ENCODE data around the gene CD81. TPM values are rescaled to one million over a fixed set of nuclear protein-coding genes. Genes with fewer than 3 reads are reported as not detected.

Gene CD81
- total RNA-seq, 1 experiment from 2014 or later = 237 TPM

GRCh38 chr11:2365571-2366210 lies 11.4 kb upstream of the CD81 start (continued):
- TF ChIP-seq, protein P1, sequence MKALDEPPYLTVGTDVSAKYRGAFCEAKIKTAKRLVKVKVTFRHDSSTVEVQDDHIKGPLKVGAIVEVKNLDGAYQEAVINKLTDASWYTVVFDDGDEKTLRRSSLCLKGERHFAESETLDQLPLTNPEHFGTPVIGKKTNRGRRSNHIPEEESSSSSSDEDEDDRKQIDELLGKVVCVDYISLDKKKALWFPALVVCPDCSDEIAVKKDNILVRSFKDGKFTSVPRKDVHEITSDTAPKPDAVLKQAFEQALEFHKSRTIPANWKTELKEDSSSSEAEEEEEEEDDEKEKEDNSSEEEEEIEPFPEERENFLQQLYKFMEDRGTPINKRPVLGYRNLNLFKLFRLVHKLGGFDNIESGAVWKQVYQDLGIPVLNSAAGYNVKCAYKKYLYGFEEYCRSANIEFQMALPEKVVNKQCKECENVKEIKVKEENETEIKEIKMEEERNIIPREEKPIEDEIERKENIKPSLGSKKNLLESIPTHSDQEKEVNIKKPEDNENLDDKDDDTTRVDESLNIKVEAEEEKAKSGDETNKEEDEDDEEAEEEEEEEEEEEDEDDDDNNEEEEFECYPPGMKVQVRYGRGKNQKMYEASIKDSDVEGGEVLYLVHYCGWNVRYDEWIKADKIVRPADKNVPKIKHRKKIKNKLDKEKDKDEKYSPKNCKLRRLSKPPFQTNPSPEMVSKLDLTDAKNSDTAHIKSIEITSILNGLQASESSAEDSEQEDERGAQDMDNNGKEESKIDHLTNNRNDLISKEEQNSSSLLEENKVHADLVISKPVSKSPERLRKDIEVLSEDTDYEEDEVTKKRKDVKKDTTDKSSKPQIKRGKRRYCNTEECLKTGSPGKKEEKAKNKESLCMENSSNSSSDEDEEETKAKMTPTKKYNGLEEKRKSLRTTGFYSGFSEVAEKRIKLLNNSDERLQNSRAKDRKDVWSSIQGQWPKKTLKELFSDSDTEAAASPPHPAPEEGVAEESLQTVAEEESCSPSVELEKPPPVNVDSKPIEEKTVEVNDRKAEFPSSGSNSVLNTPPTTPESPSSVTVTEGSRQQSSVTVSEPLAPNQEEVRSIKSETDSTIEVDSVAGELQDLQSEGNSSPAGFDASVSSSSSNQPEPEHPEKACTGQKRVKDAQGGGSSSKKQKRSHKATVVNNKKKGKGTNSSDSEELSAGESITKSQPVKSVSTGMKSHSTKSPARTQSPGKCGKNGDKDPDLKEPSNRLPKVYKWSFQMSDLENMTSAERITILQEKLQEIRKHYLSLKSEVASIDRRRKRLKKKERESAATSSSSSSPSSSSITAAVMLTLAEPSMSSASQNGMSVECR (CRISPR knock-in tag; IDR thresholded peaks at IDR 0.05; ENCODE audit: borderline replicate concordance) = no peak
- TF ChIP-seq, protein P2, sequence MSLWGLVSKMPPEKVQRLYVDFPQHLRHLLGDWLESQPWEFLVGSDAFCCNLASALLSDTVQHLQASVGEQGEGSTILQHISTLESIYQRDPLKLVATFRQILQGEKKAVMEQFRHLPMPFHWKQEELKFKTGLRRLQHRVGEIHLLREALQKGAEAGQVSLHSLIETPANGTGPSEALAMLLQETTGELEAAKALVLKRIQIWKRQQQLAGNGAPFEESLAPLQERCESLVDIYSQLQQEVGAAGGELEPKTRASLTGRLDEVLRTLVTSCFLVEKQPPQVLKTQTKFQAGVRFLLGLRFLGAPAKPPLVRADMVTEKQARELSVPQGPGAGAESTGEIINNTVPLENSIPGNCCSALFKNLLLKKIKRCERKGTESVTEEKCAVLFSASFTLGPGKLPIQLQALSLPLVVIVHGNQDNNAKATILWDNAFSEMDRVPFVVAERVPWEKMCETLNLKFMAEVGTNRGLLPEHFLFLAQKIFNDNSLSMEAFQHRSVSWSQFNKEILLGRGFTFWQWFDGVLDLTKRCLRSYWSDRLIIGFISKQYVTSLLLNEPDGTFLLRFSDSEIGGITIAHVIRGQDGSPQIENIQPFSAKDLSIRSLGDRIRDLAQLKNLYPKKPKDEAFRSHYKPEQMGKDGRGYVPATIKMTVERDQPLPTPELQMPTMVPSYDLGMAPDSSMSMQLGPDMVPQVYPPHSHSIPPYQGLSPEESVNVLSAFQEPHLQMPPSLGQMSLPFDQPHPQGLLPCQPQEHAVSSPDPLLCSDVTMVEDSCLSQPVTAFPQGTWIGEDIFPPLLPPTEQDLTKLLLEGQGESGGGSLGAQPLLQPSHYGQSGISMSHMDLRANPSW (CRISPR knock-in tag; conservative IDR thresholded peaks at IDR 0.05; ENCODE audit: low read depth) = no peak
- TF ChIP-seq PRRX2 (CRISPR knock-in tag; IDR thresholded peaks at IDR 0.05) (no peak), HMGXB4 (CRISPR knock-in tag; IDR thresholded peaks at IDR 0.05) (no peak), RELA (CRISPR knock-in tag; IDR thresholded peaks at IDR 0.05; ENCODE audit: borderline replicate concordance) (no peak), MLX (CRISPR knock-in tag; IDR thresholded peaks at IDR 0.05) (no peak), ERG (CRISPR knock-in tag; IDR thresholded peaks at IDR 0.05) (no peak), MXD4 (CRISPR knock-in tag; IDR thresholded peaks at IDR 0.05; ENCODE audit: borderline replicate concordance) (no peak), ZNF317 (CRISPR knock-in tag; IDR thresholded peaks at IDR 0.05; ENCODE audit: borderline replicate concordance, low read depth) (no peak), ZNF532 (CRISPR knock-in tag; IDR thresholded peaks at IDR 0.05; ENCODE audit: borderline replicate concordance) (no peak), KAT7 (CRISPR knock-in tag; IDR thresholded peaks at IDR 0.05; ENCODE audit: borderline replicate concordance) (no peak)

Data from WTC11 (cell line).